ENCODE data around the gene XPO6.

XPO6 gene

GRCh38 chr16:28205117-28205899 lies 6.5 kb downstream of the XPO6 start:
- in situ Hi-C loops (cut with MboI; ENCODE audit: low sequenced_read_pairs, unreplicated experiment): loop anchor here (10.0 kb wide), 1 partner anchor 61 kb away; no protein-coding TSS in a partner anchor
- no peak for TF ChIP-seq CTCF (IDR thresholded peaks at IDR 0.05; ENCODE audit: borderline replicate concordance, control extremely low read depth, extremely low read depth, insufficient read depth, missing control alignments)
- DNase-seq (ENCODE audit: low spot score): no peak

- DNase-seq (ENCODE audit: low spot score): no peak
- in situ Hi-C loops (cut with MboI; ENCODE audit: low sequenced_read_pairs, unreplicated experiment): loop anchor here (10.0 kb wide), 1 partner anchor 60 kb away; no protein-coding TSS in a partner anchor
- TF ChIP-seq CTCF (IDR thresholded peaks at IDR 0.05; ENCODE audit: borderline replicate concordance, control extremely low read depth, extremely low read depth, insufficient read depth, missing control alignments): no peak
Observed at GRCh38 chr16:28204622-28205021, 7.1 kb downstream of the XPO6 start.

- TF ChIP-seq CTCF (IDR thresholded peaks at IDR 0.05; ENCODE audit: borderline replicate concordance, control extremely low read depth, extremely low read depth, insufficient read depth, missing control alignments): no peak
- no peak for DNase-seq (ENCODE audit: low spot score)
- in situ Hi-C loops (cut with MboI; ENCODE audit: low sequenced_read_pairs, unreplicated experiment): loop anchor here (10.0 kb wide), 1 partner anchor 59 kb away; no protein-coding TSS in a partner anchor
Observed at GRCh38 chr16:28204204-28204603, 7.6 kb downstream of the XPO6 start.

GRCh38 chr16:28202147-28202746 lies 9.5 kb downstream of the XPO6 start:
- in situ Hi-C loops (cut with MboI; ENCODE audit: low sequenced_read_pairs, unreplicated experiment): loop anchor here (10.0 kb wide), 1 partner anchor 57 kb away; no protein-coding TSS in a partner anchor
- peak; percentile 17 for TF ChIP-seq CTCF (IDR thresholded peaks at IDR 0.05; ENCODE audit: borderline replicate concordance, control extremely low read depth, extremely low read depth, insufficient read depth, missing control alignments)
- DNase-seq (ENCODE audit: low spot score): peak; percentile 47

- TF ChIP-seq CTCF (IDR thresholded peaks at IDR 0.05; ENCODE audit: borderline replicate concordance, control extremely low read depth, extremely low read depth, insufficient read depth, missing control alignments): no peak
- no peak for DNase-seq (ENCODE audit: low spot score)
- in situ Hi-C loops (cut with MboI; ENCODE audit: low sequenced_read_pairs, unreplicated experiment): loop anchor here (10.0 kb wide), 1 partner anchor 56 kb away; no protein-coding TSS in a partner anchor
Observed at GRCh38 chr16:28200661-28201060, 11.1 kb downstream of the XPO6 start.

- in situ Hi-C loops (cut with MboI; ENCODE audit: low sequenced_read_pairs, unreplicated experiment): no loop called here
- DNase-seq (ENCODE audit: low spot score): no peak
- TF ChIP-seq CTCF (IDR thresholded peaks at IDR 0.05; ENCODE audit: borderline replicate concordance, control extremely low read depth, extremely low read depth, insufficient read depth, missing control alignments): no peak
Observed at GRCh38 chr16:28196387-28196987, 15.3 kb downstream of the XPO6 start.

Measured in GM13976 (cell line).